ENCODE results near the gene ASTN1. TPM values are rescaled to one million over a fixed set of nuclear protein-coding genes. Genes with fewer than 3 reads are reported as not detected.
A peak's percentile ranks its signal among the peaks of the same experiment; 100 is the strongest.

The ASTN1 gene
- total RNA-seq, 1 donor from 2014 or later: not detected

DNA sequence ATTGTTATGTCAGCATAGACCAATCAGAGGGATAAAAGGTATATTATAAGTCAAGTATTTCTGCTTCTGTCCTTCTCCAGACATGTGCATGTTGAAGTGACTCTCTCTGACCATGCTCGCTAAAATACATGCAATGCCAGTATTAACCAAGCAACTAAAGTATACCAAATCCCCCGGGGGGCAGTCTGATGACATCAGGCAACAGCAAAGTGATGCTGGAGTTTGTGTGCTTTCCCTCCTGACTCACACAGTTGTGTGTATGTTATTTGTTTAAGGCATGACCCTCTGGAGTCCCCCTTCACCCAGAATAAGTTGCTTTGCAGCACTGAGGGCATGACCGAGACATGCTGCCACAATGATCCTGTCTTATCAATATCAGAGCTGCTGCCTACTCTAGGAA lies 8.4 kb upstream of the ASTN1 start:
- Histone ChIP-seq H3K4me3 (ENCODE audit: low read depth, low read length) (no peak overlapping the region), H3K27me3 (ENCODE audit: control insufficient read depth, insufficient read depth, low read length) (peaks cover 27% of the 10 kb centered on the region), H3K36me3 (ENCODE audit: control insufficient read depth, insufficient read depth, low read length) (no peaks in the 10 kb centered on the region)
- TF ChIP-seq, protein P1, sequence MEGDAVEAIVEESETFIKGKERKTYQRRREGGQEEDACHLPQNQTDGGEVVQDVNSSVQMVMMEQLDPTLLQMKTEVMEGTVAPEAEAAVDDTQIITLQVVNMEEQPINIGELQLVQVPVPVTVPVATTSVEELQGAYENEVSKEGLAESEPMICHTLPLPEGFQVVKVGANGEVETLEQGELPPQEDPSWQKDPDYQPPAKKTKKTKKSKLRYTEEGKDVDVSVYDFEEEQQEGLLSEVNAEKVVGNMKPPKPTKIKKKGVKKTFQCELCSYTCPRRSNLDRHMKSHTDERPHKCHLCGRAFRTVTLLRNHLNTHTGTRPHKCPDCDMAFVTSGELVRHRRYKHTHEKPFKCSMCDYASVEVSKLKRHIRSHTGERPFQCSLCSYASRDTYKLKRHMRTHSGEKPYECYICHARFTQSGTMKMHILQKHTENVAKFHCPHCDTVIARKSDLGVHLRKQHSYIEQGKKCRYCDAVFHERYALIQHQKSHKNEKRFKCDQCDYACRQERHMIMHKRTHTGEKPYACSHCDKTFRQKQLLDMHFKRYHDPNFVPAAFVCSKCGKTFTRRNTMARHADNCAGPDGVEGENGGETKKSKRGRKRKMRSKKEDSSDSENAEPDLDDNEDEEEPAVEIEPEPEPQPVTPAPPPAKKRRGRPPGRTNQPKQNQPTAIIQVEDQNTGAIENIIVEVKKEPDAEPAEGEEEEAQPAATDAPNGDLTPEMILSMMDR (IDR thresholded peaks at IDR 0.05; ENCODE audit: insufficient read depth, low read length, severe bottlenecking): no peak
- no peak for DNase-seq (ENCODE audit: low read depth)
- FAIRE-seq: no peak

DNA sequence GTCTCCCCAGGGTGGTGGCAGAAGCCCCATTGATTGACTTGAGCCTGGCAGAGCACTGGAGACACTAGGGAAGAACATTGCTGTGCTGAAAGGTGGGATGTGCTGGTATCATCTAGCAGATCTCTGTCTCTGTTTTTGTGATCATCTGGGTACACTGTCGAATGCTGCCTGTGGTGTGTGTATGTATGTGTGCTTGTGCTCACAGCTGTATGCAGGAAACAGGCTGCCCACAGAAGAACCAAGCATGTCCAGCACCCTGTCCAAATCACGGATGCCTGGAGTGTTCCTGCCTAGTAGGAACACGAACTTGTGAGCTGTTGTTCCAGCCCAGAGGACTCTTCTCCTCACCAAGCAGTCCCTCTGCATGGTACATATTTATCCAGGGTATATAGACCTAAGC lies 7.8 kb upstream of the ASTN1 start:
- no peak for DNase-seq (ENCODE audit: low read depth)
- TF ChIP-seq, protein P1 (IDR thresholded peaks at IDR 0.05; ENCODE audit: insufficient read depth, low read length, severe bottlenecking): no peak
- Histone ChIP-seq H3K27me3 (ENCODE audit: control insufficient read depth, insufficient read depth, low read length) (peaks cover 27% of the 10 kb centered on the region), H3K4me3 (ENCODE audit: low read depth, low read length) (no peak overlapping the region), H3K36me3 (ENCODE audit: control insufficient read depth, insufficient read depth, low read length) (no peaks in the 10 kb centered on the region)
- FAIRE-seq: peak; percentile 83

DNA sequence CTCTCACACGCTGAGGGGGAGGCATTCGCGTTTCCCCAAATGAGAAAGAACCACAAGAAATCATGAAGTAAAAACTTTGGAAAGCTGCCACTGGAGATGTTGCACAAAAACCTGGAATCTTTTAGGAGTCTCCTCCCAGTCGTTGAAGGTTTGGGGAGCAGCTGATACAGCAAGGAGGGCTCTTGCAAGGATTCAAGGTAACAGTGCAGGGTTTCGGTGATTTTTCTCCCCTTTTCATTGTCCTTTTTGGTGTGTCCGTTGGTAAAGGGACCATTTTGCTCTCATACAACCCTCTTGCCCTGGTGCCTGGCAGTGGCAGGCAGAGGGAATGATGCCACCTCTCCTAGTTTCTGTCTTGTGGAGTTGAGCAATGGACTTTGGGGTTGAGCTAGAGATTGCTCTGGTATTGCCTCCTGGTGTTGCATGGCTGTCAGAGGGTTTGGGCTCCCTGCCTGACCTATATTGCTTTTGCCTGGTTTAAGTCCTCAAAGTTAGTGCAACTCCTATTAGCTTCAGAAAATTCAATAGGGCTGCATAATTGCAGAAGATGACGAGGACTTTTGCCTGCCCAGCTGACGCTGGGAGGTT lies 7.1 kb upstream of the ASTN1 start:
- no peak for FAIRE-seq

DNA sequence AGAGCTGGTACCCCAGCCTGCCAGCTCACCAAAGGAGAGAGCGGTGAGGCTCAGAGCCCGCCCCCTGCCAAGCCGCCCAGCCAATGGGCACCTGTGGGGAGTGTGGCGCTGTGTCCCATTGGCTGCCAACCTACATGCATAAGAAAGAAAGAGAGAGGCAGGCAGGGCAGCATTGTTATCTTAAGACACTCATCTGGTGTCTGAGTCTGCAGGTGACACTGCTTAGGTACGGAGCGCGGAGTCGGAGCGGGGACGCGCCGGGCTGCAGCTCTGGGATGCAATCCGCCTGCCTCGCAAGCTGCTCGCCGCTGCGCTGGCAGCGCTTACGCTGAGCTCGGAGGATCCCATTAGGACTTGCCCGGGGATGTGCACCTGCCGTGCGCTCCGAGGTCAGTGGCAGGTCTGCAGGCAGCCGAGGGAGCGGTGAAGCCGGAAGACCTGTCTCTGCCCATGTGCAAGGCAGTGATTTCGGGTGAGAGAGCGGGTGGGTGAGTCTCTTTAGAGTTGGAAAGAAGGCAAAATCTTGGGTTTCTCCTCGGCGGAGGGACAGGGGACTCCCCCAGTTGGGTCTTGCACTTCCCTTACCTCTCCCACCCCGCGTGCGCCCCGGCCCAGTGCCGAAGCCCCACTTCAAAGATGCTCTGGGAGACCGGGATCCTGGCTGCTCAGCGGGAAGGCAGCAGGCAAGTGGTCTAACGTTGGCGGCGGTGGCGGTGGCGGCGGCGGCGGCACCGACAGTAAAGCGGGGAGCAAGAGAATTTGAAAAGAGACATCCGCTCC lies 6.4 kb upstream of the ASTN1 start, which contains the start of gene BRINP2:
Gene BRINP2 (plus strand): TSS at position 203 of the 780 bp plus-strand sequence. CDS start 58,919 bp downstream, outside the sequence.
- peak; percentile 52 for DNase-seq (ENCODE audit: low read depth)
- TF ChIP-seq, protein P1 (IDR thresholded peaks at IDR 0.05; ENCODE audit: insufficient read depth, low read length, severe bottlenecking): no peak
- no peaks in the 10 kb centered on the region for H3K36me3 ChIP-seq (ENCODE audit: control insufficient read depth, insufficient read depth, low read length)
- H3K27me3 ChIP-seq (ENCODE audit: control insufficient read depth, insufficient read depth, low read length): peaks cover 31% of the 10 kb centered on the region
- no peak for FAIRE-seq
- no peak within 1 kb of the TSS for H3K4me3 ChIP-seq (ENCODE audit: low read depth, low read length)

More for the DNA sequence above, 7.1 kb upstream of the ASTN1 start:
- Histone ChIP-seq H3K36me3 (ENCODE audit: control insufficient read depth, insufficient read depth, low read length) (no peaks in the 10 kb centered on the region), H3K4me3 (ENCODE audit: low read depth, low read length) (no peak overlapping the region), H3K27me3 (ENCODE audit: control insufficient read depth, insufficient read depth, low read length) (peaks cover 27% of the 10 kb centered on the region)
- TF ChIP-seq, protein P1 (IDR thresholded peaks at IDR 0.05; ENCODE audit: insufficient read depth, low read length, severe bottlenecking): no peak
- no peak for DNase-seq (ENCODE audit: low read depth)

DNA sequence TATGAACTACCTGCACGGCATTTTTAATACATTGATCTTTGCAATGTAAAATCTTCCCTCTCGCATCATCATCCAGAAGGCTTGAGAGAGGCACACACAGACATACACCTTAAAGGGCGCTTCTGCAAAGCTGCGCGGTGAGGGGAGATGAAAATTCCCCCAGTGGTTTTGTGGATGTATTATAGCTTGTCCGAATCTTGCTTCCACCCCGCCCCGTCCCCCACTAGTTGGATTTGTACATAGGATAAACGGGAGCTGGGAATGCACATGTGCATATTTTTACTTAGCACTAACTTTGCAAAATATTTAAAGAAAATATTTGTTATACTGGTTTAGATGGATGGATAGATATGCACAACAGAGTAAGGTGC lies 542 bp upstream of the ASTN1 start:
- DNase-seq (ENCODE audit: low read depth) (no peak), FAIRE-seq (no peak)
- Histone ChIP-seq H3K36me3 (ENCODE audit: control insufficient read depth, insufficient read depth, low read length) (no peaks in the 10 kb centered on the region), H3K4me3 (ENCODE audit: low read depth, low read length) (no peak overlapping the region), H3K27me3 (ENCODE audit: control insufficient read depth, insufficient read depth, low read length) (peaks cover 28% of the 10 kb centered on the region)
- TF ChIP-seq, protein P1 (IDR thresholded peaks at IDR 0.05; ENCODE audit: insufficient read depth, low read length, severe bottlenecking): no peak

Data from bronchial epithelial cell (primary cell).